ENCODE results near the gene C10orf95. TPM values are rescaled to one million over a fixed set of nuclear protein-coding genes. Genes with fewer than 3 reads are reported as not detected.

The C10orf95 gene
- total and polyA plus RNA-seq, 2 donors (not counting 3 experiments of a cell fraction or from before 2014, with no cell fraction given), result 0.08 TPM; not detected in 1

DNA sequence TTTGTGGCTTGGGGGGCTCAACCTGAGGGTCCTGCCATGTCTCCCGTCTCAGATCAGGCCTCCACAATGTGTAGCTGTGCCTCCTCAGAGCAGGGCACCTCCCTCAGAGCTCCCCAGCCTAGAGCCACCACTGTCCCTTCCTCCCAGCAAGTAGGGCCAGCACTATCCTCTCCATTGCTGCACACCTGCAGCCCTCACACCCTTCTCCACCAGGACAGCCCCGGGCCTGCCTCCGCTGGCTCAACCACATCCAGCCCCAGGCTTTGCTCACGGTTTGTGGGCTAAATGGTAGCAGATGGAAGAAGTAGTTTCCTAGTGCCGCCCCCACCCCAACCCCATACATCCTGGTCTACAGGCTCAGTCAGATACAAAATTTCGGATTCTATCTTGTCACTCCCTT is 45.7 kb downstream of the C10orf95 start:
- POLR2A ChIA-PET, result interaction anchor here (0.6 kb wide), 1 partner anchor 11 kb away, joined by 3 read pairs; no protein-coding TSS in a partner anchor
- H3K9ac ChIP-seq (replicated peaks; ENCODE audit: extremely low read depth, insufficient read depth, low read length), result no peak overlapping the region

More for the DNA sequence above, 45.7 kb downstream of the C10orf95 start:
- TF ChIP-seq GATA2 (IDR thresholded peaks at IDR 0.05; ENCODE audit: insufficient read depth, insufficient read length, low read depth, low read length), result no peak
- TF ChIP-seq POLR2A (IDR thresholded peaks at IDR 0.05; ENCODE audit: low read depth, low read length), result no peak
- no peak for TF ChIP-seq JUN (IDR thresholded peaks at IDR 0.05; ENCODE audit: borderline replicate concordance, insufficient read depth, insufficient read length, low read depth)
- TF ChIP-seq POLR2AphosphoS5 (IDR thresholded peaks at IDR 0.05; ENCODE audit: insufficient read depth, low read depth, low read length), result no peak
- TF ChIP-seq, protein P1, sequence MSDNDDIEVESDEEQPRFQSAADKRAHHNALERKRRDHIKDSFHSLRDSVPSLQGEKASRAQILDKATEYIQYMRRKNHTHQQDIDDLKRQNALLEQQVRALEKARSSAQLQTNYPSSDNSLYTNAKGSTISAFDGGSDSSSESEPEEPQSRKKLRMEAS (IDR thresholded peaks at IDR 0.05; ENCODE audit: insufficient read depth, insufficient read length), result no peak
- TF ChIP-seq, protein P2, sequence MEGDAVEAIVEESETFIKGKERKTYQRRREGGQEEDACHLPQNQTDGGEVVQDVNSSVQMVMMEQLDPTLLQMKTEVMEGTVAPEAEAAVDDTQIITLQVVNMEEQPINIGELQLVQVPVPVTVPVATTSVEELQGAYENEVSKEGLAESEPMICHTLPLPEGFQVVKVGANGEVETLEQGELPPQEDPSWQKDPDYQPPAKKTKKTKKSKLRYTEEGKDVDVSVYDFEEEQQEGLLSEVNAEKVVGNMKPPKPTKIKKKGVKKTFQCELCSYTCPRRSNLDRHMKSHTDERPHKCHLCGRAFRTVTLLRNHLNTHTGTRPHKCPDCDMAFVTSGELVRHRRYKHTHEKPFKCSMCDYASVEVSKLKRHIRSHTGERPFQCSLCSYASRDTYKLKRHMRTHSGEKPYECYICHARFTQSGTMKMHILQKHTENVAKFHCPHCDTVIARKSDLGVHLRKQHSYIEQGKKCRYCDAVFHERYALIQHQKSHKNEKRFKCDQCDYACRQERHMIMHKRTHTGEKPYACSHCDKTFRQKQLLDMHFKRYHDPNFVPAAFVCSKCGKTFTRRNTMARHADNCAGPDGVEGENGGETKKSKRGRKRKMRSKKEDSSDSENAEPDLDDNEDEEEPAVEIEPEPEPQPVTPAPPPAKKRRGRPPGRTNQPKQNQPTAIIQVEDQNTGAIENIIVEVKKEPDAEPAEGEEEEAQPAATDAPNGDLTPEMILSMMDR (IDR thresholded peaks at IDR 0.05; ENCODE audit: extremely low read depth in 1 of 2, insufficient read depth in 1 of 2, low read depth in 1 of 2, low read length in 2 of 2), result no peak
- no peak for TF ChIP-seq FOS (IDR thresholded peaks at IDR 0.05; ENCODE audit: borderline replicate concordance, insufficient read depth, low read length)
- no peak for TF ChIP-seq EZH2 (IDR thresholded peaks at IDR 0.05; ENCODE audit: borderline replicate concordance, low read depth, low read length, severe bottlenecking)
- no peak for TF ChIP-seq MYC (IDR thresholded peaks at IDR 0.05; ENCODE audit: low read depth, low read length)
- intact Hi-C loops (cut with micrococcal nuclease), result no loop called here
- Histone ChIP-seq H3K36me3 (ENCODE audit: control insufficient read depth in 2 of 2, extremely low read depth in 1 of 2, insufficient read depth in 2 of 2, low read length in 2 of 2) (peaks cover 0 to 15% of the 10 kb centered on the region in 2 experiments), H3K27me3 (ENCODE audit: control insufficient read depth in 2 of 2, insufficient read depth in 2 of 2, low read length in 2 of 2) (peaks cover 26 to 27% of the 10 kb centered on the region in 2 experiments), H3K9me1 (replicated peaks; ENCODE audit: control insufficient read depth, extremely low read depth, insufficient read depth, low read length) (no peaks in the 10 kb centered on the region), H4K20me1 (replicated peaks; ENCODE audit: control insufficient read depth, extremely low read depth, insufficient read depth, low read length) (no peaks in the 10 kb centered on the region), H2AFZ (ENCODE audit: low read depth, low read length) (no peak overlapping the region), H3K4me3 (replicated peaks in 1 of 3; ENCODE audit: insufficient read depth in 1 of 3, low read depth in 1 of 3, low read length in 3 of 3) (no peak overlapping the region), H3K79me2 (ENCODE audit: control insufficient read depth, insufficient read depth, low read length) (no peaks in the 10 kb centered on the region), H3K27ac (ENCODE audit: insufficient read depth, low read depth, low read length) (no peak overlapping the region), H3K4me1 (ENCODE audit: control insufficient read depth, extremely low read depth, insufficient read depth, low read length) (no peaks in the 10 kb centered on the region), H3K4me2 (ENCODE audit: insufficient read depth, low read length) (no peak overlapping the region), H3K9me3 (replicated peaks; ENCODE audit: control insufficient read depth, insufficient read depth, low read length) (no peaks in the 10 kb centered on the region)
- dilution Hi-C loops (cut with MboI; ENCODE audit: extremely low pct_ligation_motif_present, low sequenced_read_pairs), result no loop called here
- CTCF ChIA-PET, result interaction anchor here (1.0 to 5.8 kb wide), 5 partner anchors 11 to 237 kb away, joined by 3 to 51 read pairs (median 37); partner anchors contain the start of genes FBXL15 and NFKB2
- DNase-seq (ENCODE audit: low read depth, low spot score) (no peak), FAIRE-seq (no peak)
- BruUV-seq (replicated peaks), result no TSS peak
